GM13977 (cell line): ENCODE results near the gene DAGLA.
A peak's percentile ranks its signal among the peaks of the same experiment; 100 is the strongest.

Source experiments
- DNase-seq: peaks from one replicate; pipeline ENCODE4 v3.0.0; 2012; ENCODE audit warnings: low spot score
- CTCF ChIP-seq: IDR thresholded peaks from 2 replicates; pipeline ENCODE4 v1.5.1; 2012; ENCODE audit warnings: mild to moderate bottlenecking, control low read depth; ENCODE audit not compliant: insufficient read depth; ENCODE audit errors: extremely low read depth, missing control alignments
- in situ Hi-C: fragments of 300-500 bp; cut with MboI; formaldehyde crosslinking; loops from one replicate; pipeline ENCODE4 v1.12.0; 2022; ENCODE audit warnings: low sequenced_read_pairs, low pct_unique_long_range_greater_than_20kb, mixed read lengths, inconsistent platforms; ENCODE audit not compliant: unreplicated experiment

Gene DAGLA

GRCh38 chr11:61743486-61744095 lies 63.4 kb downstream of the DAGLA start:
- TF ChIP-seq CTCF: no peak
- DNase-seq: no peak
- in situ Hi-C loops: no loop called here

- no peak for TF ChIP-seq CTCF
- in situ Hi-C loops: no loop called here
Measured at GRCh38 chr11:61744181-61744580, 64.0 kb downstream of the DAGLA start.

GRCh38 chr11:61744609-61745156 lies 64.5 kb downstream of the DAGLA start:
- no peak for TF ChIP-seq CTCF
- no peak for DNase-seq
- in situ Hi-C loops: no loop called here

More at GRCh38 chr11:61744181-61744580, 64.0 kb downstream of the DAGLA start:
- no peak for DNase-seq

GRCh38 chr11:61745781-61746441 lies 65.7 kb downstream of the DAGLA start:
- no peak for TF ChIP-seq CTCF
- DNase-seq: no peak
- in situ Hi-C loops: no loop called here

GRCh38 chr11:61746442-61747191 lies 66.4 kb downstream of the DAGLA start:
- no peak for TF ChIP-seq CTCF
- in situ Hi-C loops: no loop called here
- no peak for DNase-seq

- in situ Hi-C loops: no loop called here
- TF ChIP-seq CTCF: peak; percentile 94
- peak; percentile 89 for DNase-seq
Measured at GRCh38 chr11:61747192-61747966, 67.2 kb downstream of the DAGLA start.
